HG02884 (cell line): ENCODE results near the gene RPTOR.
"Not testable (repeated sequence)": the region's sequence is repeated elsewhere in the genome, so short reads cannot be mapped to it uniquely, and the experiment has no call there.

Experiments used
- ATAC-seq: cut with Tn5 transposase; IDR thresholded peaks from one replicate; pipeline ENCODE4 v1.9.1; 2021; ENCODE audit warnings: mild to moderate bottlenecking, moderate library complexity; ENCODE audit not compliant: unreplicated experiment

RPTOR gene

DNA sequence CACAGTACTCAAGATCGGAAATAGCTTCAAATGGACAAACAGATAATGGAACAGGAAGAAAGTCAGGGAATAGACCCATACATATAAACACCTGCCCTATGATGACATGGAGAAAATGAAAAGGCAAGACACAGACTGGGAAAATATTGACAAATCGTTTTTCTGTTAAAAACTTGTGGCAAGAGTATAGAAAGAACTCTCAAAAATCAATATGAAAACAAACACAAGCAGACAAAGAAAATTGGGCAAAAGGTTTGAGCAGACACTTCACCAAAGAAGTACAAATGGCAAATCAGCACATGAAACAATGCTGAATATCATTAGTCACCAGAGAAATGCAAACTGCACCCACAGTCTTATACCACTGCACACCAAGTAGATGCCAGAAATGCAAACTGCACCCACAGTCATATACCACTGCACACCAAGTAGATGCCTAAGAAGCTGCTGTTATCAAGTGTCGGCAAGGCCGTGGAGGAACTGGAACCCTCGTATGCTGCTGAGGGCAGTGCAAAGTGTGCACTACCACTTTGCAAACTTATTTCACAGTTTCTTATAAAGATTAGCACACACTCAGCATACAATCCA is 323.5 kb downstream of the RPTOR start:
- ATAC-seq, result no peak

DNA sequence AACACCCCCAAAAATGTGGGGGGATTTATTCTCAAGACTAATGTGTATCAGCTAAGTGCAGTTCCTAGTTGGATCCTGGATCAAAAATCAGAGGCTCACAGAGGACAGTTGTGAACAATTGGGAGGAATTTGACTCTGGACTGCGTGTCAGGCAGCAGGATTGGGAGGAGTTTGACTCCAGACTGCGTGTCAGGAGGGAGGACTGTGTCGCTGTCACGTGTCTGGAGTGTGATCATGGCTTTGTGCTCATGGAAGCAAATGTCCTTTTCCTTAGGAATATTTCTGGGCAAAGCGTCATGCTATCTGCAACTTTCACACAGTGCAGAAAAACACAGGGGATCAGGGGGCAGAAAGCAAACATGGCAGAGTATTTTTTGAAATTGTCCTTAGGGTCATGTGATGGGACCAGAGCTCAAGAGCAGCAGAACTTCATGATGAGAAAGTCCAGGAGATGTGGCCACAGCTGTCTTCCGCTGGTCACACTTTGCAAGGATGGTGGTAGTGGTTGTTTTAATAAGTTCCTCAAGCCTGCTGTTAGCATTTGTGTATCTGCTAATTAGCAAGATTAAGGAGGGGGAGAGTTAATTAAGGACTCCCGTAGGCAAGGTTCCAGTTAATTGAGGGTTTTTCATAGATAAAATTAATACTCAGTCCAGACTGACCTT is 325.0 kb downstream of the RPTOR start:
- no peak for ATAC-seq

DNA sequence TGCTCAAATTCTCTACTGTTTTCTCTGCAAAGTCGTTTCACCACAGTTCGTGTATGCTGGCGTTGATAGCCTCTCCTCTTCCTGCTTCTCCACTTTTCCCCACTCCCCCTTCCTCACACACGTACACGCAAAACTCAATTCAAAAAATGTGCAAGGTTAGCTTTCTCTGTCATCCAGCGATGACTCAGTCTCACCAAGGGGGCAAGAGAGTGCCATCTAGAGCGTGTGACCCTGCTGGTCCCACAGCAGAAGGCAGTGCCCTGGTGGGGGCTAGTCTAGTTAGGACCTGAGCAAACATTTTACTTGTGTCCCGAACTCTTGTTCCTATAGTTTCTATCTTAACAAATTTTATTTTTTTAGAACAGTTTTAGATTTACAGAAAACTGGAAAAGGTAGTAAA is 325.8 kb downstream of the RPTOR start:
- ATAC-seq, result no peak

DNA sequence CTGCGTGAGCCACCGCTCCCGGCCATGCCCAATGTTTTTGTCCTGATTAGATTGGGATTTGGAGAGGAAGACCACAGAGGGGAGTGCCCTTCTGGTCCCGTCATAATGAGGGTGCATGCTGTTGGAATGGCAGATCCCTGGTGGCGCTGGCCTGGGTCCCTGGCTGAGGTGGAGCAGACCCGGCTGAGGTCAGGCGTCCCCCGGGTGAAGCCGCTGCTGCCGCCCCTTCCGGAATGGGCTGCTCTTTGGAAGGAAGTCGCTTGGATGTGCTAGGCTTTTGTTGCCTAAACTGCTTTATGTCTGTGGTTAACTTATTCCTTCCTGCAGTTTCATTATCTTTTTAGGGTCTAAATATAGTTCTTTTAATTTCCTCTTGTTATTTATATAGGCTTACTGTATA is 326.7 kb downstream of the RPTOR start:
- ATAC-seq, result no peak

DNA sequence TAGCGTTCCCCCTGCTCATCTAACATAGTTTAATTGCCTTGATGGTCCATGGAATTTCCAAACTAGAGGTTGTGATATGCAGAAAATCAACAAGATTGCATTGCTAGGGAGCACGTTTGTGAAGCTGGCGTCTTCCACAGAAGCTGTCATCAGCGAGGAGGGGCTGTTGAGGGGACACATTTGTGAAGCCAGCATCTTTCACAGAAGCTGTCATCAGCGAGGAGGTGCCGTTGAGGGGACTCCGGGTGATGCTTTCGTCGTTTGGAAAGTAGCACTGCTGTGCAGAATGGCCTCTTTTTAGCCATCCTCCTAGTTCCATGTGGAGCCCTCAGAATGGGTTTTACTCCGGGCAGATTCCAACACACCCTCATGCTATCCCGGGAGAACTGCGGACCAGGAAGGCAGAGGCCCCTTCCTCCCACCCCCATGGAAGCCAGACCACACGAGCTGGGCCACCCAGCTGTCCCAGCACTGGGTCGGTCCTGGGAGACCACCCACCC is 327.4 kb downstream of the RPTOR start:
- ATAC-seq, result no peak

DNA sequence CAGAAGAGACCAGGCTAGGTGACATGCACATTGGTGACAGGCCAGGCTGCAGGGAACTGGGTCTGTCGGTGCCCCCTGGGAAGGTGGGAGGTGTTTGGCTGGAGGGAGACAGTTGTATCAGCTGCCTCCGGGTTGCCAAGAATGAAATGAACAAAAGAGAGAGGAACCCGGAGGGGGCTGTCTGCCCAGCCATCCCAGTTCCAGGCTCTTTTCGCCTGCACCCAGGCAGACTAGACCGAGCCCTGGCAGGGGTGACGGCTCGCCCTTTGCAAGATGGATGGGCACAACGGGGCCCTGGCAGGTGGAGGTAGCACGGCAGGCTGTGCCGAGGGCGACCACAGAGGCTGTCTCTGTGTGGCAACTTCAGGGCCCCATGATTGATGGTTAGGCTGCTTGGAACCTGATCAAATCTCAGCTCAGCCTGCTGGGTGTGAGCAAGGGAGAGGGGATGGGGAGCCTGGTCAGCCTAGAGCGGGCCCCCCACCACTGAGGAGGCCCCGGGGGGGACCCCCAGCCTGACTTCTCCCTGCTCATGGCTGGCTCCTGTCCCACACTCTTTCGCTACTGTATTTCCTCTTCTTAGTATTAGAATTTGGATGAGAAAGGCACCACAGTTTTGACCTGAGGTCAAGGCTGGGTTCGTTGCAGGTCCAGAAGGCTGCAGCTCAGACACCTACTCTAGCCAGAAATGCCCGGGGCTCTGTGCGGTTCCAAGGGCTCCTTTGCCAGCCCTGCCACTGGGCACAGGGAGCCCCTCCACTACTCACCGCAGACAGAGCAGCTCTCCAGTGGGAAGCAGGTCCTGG is 328.1 kb downstream of the RPTOR start:
- ATAC-seq, result no peak

DNA sequence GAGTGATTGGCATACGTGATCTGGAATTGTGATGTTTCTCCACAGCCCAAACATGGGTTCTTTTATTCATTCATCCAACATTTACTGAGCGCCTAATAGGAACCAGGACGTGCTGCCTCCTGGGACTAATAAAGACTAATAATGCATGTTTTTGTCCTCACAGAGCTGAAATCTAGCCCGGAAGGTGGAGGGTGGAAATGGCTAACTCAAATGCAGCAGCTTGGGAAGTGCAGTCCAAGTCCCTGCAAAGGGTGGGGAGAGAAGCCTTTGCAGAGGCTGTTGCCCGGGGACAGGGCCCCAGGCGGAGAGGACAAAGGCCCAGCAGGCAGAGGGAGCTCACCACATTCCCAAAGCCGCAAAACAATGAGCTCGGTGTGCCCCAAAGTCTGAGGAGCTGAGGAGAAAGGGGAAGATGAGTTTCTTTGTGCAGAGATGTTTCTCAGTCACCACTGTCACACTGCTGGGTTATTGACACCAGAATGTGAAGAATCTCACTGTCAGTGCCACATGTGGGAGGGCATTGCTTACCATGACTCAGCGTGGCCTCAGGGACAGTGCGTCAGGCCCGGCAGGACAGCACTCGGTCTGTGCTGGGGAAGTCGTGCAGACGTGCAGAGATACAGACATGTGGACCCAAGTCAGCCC is 328.8 kb downstream of the RPTOR start:
- no peak for ATAC-seq

DNA sequence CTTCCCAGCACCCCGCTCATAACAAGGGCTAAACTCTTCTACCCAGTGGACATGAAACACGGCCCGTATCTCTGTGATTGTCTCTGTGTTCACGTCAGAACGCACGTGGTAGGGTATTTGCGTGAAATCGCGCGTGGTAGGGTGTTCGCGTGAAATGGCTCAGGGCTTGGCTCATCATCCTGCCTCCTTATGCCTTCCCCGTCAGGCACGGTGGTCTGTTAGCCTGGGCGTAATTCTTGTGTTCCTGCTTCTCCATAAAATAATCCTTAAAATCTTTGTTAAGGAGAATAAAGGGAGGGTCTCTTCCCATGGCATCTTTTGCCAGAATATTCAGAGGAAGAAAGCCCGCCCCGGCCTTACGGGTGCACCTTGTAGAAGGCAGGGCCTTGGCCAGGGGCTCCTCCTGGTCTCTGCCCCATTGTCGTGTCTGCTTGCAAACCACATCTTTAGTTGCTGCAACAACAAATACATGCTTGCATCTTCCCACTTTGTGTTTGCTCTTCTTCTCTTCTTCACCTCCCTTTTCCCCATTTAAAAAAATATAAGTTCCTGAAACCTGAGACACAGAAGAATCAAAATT is 330.3 kb downstream of the RPTOR start:
- no peak for ATAC-seq

DNA sequence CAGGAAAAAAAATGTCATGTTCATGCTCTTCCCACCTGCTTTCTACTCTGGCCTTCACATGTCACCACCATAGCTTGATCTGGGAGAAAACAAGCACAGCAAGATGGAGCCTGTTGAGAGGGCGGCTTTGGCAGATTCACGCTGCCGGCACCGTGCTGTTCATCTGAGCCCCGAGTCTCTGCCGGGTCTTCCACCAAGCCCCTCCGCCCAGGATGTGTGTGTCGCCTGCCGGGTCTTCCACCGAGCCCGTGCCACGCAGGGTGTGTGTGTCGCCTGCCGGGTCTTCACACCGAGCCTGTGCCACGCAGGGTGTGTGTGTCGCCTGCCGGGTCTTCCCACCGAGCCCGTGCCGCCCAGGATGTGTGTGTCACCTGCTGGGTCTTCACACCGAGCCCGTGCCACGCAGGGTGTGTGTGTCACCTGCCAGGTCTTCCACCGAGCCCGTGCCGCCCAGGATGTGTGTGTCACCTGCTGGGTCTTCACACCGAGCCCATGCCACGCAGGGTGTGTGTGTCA is 330.9 kb downstream of the RPTOR start:
- not testable (repeated sequence) for ATAC-seq

DNA sequence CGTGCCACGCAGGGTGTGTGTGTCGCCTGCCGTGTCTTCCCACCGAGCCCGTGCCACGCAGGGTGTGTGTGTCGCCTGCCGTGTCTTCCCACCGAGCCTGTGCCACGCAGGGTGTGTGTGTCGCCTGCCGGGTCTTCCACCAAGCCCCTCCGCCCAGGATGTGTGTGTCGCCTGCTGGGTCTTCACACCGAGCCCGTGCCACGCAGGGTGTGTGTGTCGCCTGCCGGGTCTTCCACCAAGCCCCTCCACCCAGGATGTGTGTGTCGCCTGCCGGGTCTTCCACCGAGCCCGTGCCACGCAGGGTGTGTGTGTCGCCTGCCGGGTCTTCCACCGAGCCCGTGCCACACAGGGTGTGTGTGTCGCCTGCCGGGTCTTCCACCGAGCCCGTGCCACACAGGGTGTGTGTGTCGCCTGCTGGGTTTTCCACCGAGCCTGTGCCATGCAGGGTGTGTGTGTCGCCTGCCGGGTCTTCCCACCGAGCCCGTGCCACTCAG is 331.9 kb downstream of the RPTOR start:
- ATAC-seq, result not testable (repeated sequence)

DNA sequence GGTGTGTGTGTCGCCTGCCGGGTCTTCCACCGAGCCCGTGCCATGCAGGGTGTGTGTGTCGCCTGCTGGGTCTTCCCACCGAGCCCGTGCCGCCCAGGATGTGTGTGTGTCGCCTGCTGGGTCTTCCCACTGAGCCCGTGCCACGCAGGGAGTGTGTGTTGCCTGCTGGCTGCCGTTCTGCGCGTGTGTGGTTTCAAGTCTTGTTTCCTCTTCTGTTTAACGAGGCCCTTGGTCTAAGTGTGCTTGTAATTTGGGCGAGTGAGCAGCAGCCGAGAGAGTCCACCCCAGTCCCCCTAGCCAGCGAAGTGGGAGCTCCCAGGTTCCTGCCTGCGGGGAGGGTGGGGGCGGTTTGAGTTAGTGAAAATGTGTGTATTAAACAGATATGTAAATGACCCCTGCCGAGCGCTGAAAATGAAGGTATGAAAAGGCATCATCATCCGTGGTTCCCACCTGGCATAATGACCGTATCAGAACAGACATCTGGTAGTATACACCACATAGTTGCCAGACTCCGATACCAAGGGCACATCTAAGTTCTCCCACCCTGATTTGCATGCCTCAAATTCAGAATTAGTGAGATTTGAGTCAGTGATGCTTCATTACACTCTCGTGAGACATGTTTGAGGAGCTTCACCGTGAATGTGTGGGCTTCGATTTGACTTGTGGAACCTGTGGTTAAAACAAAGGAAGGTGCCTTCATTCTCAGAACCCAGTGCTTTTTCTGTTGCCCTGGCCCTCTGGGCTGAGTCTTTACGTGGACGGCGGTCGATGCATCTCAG is 332.5 kb downstream of the RPTOR start:
- ATAC-seq, result peak; percentile 73

DNA sequence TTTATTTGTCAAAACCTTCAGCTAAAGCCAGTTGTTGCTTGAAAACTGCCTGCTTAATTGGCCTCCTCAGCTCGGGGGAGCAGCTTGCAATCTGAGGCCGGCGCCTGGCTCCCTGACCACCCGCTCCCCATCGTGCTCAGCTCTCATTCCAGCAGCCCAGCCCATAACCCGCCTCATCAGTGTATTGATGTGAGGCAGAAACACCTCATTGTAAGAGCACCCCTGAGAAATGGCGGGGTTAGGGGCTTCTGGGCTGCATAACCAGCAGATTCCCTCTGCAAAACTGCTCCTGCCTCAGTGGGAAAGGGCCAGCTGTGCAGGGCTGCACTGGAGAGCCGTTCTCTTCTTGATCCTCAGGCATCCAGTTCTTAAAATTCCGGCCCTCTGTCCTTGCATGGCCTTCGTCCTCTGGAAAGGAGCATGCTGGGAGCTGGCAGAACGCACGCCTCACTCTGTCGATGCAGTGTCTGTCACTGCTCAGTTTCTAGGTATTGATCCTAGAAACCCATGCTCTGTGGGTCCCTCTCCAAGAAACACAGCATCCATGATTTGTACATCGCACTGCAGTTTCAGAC is 333.2 kb downstream of the RPTOR start:
- ATAC-seq, result no peak

DNA sequence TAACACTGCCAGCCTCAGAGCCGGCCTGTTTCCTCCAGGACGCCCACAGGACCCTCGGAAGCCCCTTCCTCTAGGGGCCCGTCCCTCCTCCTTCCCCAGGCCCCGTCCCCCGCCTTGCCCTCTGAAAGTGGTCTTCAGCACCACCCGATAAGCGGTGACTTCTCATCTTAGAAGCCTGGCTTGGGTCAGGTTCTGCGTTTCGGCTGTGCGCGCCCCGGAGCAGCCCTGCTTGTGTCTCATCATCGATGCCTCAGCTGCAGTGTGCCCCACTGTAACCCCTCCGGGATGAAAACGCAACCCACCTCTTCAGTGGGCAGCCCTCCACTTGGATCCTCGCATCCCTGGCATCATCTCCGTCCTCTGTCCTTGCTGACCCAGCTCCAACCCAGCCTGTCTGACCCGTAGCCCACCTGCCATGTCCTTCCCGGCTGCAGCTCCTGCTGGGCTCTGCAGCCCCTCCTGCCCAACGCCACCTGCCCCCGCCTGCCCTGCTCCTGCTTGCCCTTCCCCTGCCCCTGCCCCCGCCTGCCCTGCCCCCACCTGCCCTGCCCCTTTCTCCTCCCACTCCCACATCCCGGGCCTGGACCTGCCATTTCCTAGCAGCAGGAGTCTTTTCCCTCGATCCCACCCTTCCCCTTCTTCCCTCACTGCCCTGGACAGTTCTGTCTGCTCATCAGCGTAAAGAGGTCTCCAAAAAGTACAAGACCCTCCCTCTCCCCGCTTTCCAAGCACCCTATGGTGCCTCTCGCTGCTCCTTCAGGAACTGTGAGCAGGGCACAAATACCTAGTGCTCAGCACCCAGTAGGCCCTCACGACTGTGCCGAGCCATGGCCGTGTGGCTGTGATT is 334.5 kb downstream of the RPTOR start:
- ATAC-seq, result no peak

DNA sequence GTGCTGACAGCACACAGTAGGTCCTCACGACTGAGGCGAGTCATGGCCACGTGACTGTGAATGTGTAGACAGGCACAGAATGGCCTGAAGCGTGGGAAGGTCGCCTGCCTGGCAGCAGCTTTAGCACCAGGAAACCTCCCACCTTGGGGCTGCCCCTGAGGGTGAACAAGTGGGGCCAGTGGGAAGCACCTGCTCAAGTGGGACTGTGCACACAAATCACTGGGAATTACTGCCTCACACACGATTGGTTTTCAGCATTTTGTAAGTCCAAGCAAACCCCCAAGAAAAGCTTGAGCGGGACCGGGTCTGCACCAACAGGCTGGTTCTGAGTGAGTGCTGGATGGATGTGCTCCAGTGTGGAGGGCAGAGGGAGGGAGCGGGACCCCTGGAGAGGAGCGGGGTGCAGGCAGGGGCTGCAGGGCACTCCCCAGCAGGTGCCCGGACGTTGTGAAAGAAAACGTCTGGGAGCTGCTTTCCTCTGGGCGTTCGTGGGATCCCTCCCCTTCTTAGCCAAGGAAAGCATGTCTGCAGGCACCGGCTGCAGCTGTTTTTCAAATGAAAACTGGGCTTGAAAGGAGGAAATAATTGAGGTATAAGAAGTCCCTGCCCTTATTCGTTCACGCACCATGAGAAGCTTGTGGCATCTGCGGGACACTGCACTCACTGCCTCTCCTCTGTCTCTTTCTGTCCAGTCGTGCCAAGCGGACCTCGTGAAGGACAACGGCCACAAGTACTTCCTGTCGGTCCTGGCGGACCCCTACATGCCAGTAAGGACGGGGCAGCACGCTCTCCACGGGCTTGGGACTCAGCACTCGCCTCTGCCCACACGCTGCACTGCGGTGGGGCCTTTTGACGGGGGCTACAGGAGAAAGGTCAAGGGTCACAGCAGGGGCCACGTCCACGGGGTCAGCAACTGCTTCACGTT is 335.3 kb downstream of the RPTOR start:
- ATAC-seq, result no peak

DNA sequence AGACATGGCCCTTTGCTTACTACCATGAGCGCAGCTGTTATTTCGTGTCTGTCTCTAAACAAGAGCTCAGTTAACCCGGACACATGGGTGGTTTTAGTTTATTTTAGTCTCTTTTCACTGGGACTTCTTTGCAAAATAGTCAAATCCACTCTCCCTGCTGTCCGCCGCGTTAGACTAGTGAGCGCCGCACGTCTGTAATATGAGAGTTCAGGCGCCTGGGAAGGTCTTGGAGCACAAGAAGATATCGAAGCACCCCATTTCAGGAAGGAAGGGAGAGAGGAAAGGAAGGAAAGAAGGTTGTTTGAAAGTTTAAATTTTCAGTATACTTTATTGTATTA is 336.0 kb downstream of the RPTOR start:
- no peak for ATAC-seq

DNA sequence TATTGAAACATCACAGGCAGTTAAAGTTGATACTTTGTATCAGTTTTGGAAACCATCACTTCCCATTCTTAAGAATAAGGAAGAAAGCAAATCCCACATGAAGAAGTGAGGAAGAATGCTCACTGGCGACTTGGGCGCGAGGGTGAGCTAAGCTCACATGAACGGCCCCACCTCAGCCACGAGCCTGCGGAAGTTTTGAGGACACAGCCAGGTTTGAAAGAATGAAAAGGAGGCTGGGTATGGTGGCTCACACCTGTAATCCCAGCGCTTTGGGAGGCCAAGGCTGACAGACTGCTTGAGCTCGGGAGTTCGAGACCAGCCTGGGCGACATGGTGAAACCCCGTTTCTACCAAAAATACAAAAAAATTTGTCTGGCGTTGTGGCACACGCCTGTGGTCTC is 336.7 kb downstream of the RPTOR start:
- no peak for ATAC-seq

DNA sequence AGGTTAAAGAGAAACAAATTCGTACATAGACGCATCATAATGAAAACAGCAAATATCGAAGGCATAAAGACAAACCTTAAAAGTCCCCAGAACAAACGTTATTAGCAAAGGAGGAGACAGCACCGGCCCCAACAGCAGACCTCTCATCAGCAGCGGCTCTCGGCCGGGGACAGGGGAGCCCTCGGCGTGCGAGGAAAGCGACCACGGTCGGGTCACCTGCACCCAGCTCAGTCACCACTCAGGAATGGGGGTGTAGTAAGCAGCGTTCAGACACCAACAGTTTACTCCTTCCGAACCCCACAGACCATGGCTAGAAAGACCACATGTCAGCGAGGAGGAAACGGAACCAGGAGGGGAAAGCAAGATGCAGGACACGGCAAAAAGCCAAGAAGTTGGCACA is 337.7 kb downstream of the RPTOR start:
- ATAC-seq, result no peak
